GM23338 (cell line): ENCODE data around the gene IL21R. TPM values are rescaled to one million over a fixed set of nuclear protein-coding genes. Genes with fewer than 3 reads are reported as not detected.

Experiments
- ATAC-seq: fragments of 200-7000 bp; cut with Tn5 transposase; 3 replicates; pipeline ENCODE4 v1.9.1; 2020
- DNase-seq: peaks from one replicate; pipeline ENCODE4 v3.0.0-alpha.2; 2015; ENCODE audit warnings: low spot score
- H2AFZ ChIP-seq: fragments of 200-600 bp; sonication (generic); 2 replicates; pipeline ENCODE4 v1.8.0; 2016; ENCODE audit warnings: antibody characterized with exemption, mild to moderate bottlenecking, moderate library complexity
- H3F3A ChIP-seq: fragments of 200-600 bp; sonication (generic); replicated peaks from 2 replicates; pipeline ENCODE4 v1.8.0; 2017; ENCODE audit warnings: antibody characterized with exemption, mixed run types, low read depth
- H3K27ac ChIP-seq: fragments of 200-600 bp; sonication (generic); 2 replicates; pipeline ENCODE4 v1.6.1; 2016; ENCODE audit warnings: low read depth
- H3K27me3 ChIP-seq: fragments of 200-600 bp; sonication (generic); 2 replicates; pipeline ENCODE4 v1.8.0; 2016; ENCODE audit warnings: mild to moderate bottlenecking, mixed run types, moderate library complexity; ENCODE audit not compliant: insufficient read depth
- H3K36me3 ChIP-seq: fragments of 200-600 bp; sonication (generic); 2 replicates; pipeline ENCODE4 v1.8.0; 2016; ENCODE audit warnings: mild to moderate bottlenecking; ENCODE audit not compliant: insufficient read depth
- H3K4me1 ChIP-seq: fragments of 200-600 bp; sonication (generic); 2 replicates; pipeline ENCODE4 v1.8.0; 2016; ENCODE audit warnings: mild to moderate bottlenecking, moderate library complexity; ENCODE audit not compliant: insufficient read depth
- H3K4me2 ChIP-seq: fragments of 200-600 bp; sonication (generic); 2 replicates; pipeline ENCODE4 v1.7.1; 2017; ENCODE audit warnings: mixed run types
- H3K4me3 ChIP-seq: fragments of 200-600 bp; sonication (generic); 2 replicates; pipeline ENCODE4 v1.6.1; 2016; ENCODE audit warnings: mixed run types
- H3K79me2 ChIP-seq: fragments of 200-600 bp; sonication (generic); replicated peaks from 2 replicates; pipeline ENCODE4 v1.8.0; 2017; ENCODE audit warnings: mild to moderate bottlenecking; ENCODE audit not compliant: insufficient read depth
- H3K9me2 ChIP-seq: fragments of 200-600 bp; sonication (generic); 2 replicates; pipeline ENCODE4 v1.8.0; 2017; ENCODE audit not compliant: insufficient read depth
- H4K20me1 ChIP-seq: fragments of 200-600 bp; sonication (generic); replicated peaks from 2 replicates; pipeline ENCODE4 v1.8.0; 2017; ENCODE audit warnings: mild to moderate bottlenecking; ENCODE audit not compliant: insufficient read depth
- H3K27ac Mint-ChIP-seq: 2 replicates; pipeline ENCODE4 v1.8.0; 2020; ENCODE audit warnings: inconsistent platforms, mild to moderate bottlenecking, moderate library complexity, mixed read lengths
- H3K27me3 Mint-ChIP-seq: 3 replicates; pipeline ENCODE4 v1.8.0; 2022; ENCODE audit warnings: low read depth, mild to moderate bottlenecking, moderate library complexity, mixed read lengths, inconsistent platforms; ENCODE audit not compliant: insufficient read depth, poor library complexity
- H3K36me3 Mint-ChIP-seq: 3 replicates; pipeline ENCODE4 v1.8.0; 2021; ENCODE audit warnings: low read depth, mild to moderate bottlenecking, inconsistent platforms, moderate library complexity, mixed read lengths
- H3K4me1 Mint-ChIP-seq: 3 replicates; pipeline ENCODE4 v1.8.0; 2020; ENCODE audit warnings: mild to moderate bottlenecking, inconsistent platforms, mixed read lengths
- H3K4me3 Mint-ChIP-seq: 3 replicates; pipeline ENCODE4 v1.8.0; 2021; ENCODE audit warnings: moderate library complexity, mild to moderate bottlenecking, inconsistent platforms, mixed read lengths
- H3K9me3 Mint-ChIP-seq: 3 replicates; pipeline ENCODE4 v1.8.0; 2020; ENCODE audit warnings: moderate library complexity, mild to moderate bottlenecking, inconsistent platforms, mixed read lengths
- CREB1 ChIP-seq: fragments of 250-450 bp; sonication (Bioruptor Pico); IDR thresholded peaks from 2 replicates; pipeline ENCODE4 v1.5.0; 2020; ENCODE audit warnings: low read depth, mild to moderate bottlenecking, moderate library complexity
- ETS1 ChIP-seq: IDR thresholded peaks from 2 replicates; pipeline ENCODE4 v1.6.1; 2016; ENCODE audit warnings: antibody characterized with exemption
- EZH2 ChIP-seq: fragments of 200-600 bp; sonication (generic); IDR thresholded peaks from one replicate; pipeline ENCODE4 v1.8.0; 2017; ENCODE audit warnings: antibody characterized with exemption, mild to moderate bottlenecking, low read depth; ENCODE audit not compliant: unreplicated experiment
- EZH2phosphoT487 ChIP-seq: fragments of 200-600 bp; sonication (generic); IDR thresholded peaks from one replicate; pipeline ENCODE4 v1.8.1; 2018; ENCODE audit warnings: antibody characterized with exemption; ENCODE audit not compliant: unreplicated experiment
- POLR2AphosphoS5 ChIP-seq: IDR thresholded peaks from 2 replicates; pipeline ENCODE4 v1.6.1; 2016; ENCODE audit warnings: antibody characterized with exemption, low read depth
- STAT1 ChIP-seq: IDR thresholded peaks from one replicate; pipeline ENCODE4 v1.6.1; 2016; ENCODE audit warnings: antibody characterized with exemption; ENCODE audit not compliant: unreplicated experiment
- ZNF114 ChIP-seq: fragments of 250-450 bp; sonication (Bioruptor Pico); IDR thresholded peaks from 2 replicates; pipeline ENCODE4 v1.5.0; 2020; ENCODE audit warnings: mild to moderate bottlenecking, moderate library complexity
- ZNF331 ChIP-seq: fragments of 250-450 bp; sonication (Bioruptor Pico); IDR thresholded peaks from 2 replicates; pipeline ENCODE4 v1.5.0; 2020; ENCODE audit warnings: low read depth, mild to moderate bottlenecking, moderate library complexity
- polyA plus RNA-seq: library from polyadenylated mRNA; unstranded; fragments of >200 nt; fragmentation: Nextera tagmentation; extraction: Ambion mirVana; gene quantifications from 2 replicates; pipeline ENCODE4 v1.2.1, GENCODE V29; 2016
- total RNA-seq: library from RNA; depleted of rRNA; stranded (reverse); fragments of >200 nt; shearing (Covaris generic); gene quantifications from 2 replicates; pipeline ENCODE4 v1.2.3, GENCODE V29; 2014
- TF ChIP-seq, protein P1 (sequence below): fragments of 250-450 bp; sonication (Bioruptor Pico); IDR thresholded peaks from 2 replicates; pipeline ENCODE4 v1.5.0; 2020; ENCODE audit warnings: mild to moderate bottlenecking, moderate library complexity
- TF ChIP-seq, protein P2 (sequence below), 2 experiments: fragments of 200-600 bp in 1 of 2; sonication (generic) in 1 of 2; conservative IDR thresholded peaks; 2 replicates each; pipeline versions ENCODE4 v1.5.1 to v1.6.1; 2016 to 2017; ENCODE audit warnings: antibody characterized with exemption in 2 of 2, low read depth in 2 of 2, mild to moderate bottlenecking in 2 of 2, moderate library complexity in 1 of 2

The IL21R gene
- total and polyA plus RNA-seq, 2 experiments from 2014 or later, result 0.42 to 2.6 TPM

DNA sequence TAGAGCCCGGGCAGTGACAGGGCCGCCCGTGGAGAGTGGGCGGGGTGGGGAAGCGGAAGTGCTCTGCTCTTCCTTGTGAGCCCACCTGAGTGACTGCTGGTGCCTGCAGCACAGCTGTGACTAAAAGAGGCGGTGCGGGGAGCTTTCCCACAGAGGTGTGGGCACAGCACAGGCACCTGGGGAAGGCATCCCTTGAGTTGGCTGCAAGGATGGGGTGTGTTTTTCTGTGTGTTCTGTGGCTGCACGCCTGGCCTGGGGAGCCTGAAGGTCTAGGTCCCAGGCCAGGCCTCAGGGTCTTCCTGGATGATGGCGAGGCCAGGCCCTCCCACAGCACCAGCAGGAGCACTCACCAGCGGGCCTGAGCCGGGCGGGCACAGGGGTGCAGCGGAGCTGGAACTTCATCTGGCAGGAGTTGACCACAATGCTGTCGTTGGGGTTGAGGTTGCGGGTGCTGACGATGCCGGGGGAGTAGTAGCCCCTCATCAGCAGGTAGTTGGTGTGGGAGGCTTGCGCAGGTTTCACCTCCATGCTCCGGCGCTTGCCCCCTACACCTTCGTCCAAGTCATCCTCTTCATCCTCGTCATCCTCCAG is 67.1 kb downstream of the IL21R start (continued):
- TF ChIP-seq, protein P1, sequence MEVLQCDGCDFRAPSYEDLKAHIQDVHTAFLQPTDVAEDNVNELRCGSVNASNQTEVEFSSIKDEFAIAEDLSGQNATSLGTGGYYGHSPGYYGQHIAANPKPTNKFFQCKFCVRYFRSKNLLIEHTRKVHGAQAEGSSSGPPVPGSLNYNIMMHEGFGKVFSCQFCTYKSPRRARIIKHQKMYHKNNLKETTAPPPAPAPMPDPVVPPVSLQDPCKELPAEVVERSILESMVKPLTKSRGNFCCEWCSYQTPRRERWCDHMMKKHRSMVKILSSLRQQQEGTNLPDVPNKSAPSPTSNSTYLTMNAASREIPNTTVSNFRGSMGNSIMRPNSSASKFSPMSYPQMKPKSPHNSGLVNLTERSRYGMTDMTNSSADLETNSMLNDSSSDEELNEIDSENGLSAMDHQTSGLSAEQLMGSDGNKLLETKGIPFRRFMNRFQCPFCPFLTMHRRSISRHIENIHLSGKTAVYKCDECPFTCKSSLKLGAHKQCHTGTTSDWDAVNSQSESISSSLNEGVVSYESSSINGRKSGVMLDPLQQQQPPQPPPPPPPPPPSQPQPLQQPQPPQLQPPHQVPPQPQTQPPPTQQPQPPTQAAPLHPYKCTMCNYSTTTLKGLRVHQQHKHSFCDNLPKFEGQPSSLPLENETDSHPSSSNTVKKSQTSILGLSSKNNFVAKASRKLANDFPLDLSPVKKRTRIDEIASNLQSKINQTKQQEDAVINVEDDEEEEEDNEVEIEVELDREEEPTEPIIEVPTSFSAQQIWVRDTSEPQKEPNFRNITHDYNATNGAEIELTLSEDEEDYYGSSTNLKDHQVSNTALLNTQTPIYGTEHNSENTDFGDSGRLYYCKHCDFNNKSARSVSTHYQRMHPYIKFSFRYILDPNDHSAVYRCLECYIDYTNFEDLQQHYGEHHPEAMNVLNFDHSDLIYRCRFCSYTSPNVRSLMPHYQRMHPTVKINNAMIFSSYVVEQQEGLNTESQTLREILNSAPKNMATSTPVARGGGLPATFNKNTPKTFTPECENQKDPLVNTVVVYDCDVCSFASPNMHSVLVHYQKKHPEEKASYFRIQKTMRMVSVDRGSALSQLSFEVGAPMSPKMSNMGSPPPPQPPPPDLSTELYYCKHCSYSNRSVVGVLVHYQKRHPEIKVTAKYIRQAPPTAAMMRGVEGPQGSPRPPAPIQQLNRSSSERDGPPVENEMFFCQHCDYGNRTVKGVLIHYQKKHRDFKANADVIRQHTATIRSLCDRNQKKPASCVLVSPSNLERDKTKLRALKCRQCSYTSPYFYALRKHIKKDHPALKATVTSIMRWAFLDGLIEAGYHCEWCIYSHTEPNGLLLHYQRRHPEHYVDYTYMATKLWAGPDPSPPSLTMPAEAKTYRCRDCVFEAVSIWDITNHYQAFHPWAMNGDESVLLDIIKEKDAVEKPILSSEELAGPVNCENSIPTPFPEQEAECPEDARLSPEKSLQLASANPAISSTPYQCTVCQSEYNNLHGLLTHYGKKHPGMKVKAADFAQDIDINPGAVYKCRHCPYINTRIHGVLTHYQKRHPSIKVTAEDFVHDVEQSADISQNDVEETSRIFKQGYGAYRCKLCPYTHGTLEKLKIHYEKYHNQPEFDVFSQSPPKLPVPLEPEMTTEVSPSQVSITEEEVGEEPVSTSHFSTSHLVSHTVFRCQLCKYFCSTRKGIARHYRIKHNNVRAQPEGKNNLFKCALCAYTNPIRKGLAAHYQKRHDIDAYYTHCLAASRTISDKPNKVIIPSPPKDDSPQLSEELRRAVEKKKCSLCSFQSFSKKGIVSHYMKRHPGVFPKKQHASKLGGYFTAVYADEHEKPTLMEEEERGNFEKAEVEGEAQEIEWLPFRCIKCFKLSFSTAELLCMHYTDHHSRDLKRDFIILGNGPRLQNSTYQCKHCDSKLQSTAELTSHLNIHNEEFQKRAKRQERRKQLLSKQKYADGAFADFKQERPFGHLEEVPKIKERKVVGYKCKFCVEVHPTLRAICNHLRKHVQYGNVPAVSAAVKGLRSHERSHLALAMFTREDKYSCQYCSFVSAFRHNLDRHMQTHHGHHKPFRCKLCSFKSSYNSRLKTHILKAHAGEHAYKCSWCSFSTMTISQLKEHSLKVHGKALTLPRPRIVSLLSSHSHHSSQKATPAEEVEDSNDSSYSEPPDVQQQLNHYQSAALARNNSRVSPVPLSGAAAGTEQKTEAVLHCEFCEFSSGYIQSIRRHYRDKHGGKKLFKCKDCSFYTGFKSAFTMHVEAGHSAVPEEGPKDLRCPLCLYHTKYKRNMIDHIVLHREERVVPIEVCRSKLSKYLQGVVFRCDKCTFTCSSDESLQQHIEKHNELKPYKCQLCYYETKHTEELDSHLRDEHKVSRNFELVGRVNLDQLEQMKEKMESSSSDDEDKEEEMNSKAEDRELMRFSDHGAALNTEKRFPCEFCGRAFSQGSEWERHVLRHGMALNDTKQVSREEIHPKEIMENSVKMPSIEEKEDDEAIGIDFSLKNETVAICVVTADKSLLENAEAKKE, result no peak

DNA sequence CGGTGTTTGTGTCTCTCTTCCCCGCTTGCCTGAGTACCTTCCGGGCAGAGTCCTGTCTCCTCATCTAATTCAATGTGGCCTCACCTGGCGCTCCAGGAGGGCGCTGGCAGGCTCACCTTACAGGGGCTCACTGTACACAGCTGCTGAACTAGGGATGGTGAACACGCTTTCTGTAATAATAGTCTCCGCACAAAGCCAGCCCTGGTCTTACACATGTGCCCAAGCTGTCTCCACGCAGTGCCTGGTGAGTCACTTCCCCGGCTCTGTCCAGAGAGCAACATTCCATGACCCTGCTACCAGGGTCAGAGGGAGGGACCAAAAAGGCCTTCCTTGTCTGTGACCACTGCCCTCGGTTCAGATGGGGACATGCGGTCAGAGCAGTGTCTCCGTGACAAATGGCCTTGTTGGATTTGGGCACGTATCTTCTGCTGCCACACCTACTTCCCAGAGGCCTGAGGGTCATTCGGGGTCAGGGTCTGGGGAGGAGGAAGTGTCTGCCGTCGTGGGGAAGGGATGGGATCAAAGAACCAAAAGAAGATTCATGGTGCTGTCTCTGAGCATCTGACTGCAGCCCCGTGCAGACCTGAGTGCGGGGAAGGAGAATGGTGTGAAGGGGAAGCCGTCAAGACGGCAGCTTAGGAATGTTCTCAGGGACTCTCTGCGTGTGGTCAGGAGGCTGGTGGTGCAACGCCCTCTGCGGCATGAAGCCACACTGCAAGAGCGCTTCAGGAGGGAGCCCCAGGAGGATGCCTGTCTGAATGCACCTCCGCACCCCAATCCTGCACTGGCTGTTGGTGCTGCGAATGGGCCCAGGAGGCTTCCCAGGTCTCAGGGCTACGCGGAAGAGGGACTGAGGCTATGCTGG is 68.8 kb downstream of the IL21R start:
- peaks cover 8% of the 10 kb centered on the region; the same call in 1 of the 2 replicates for H4K20me1 ChIP-seq
- no peaks in the 10 kb centered on the region for H3K79me2 ChIP-seq
- Mint-ChIP-seq H3K27ac (no peak overlapping the region), H3K27me3 (peaks cover 8% of the 10 kb centered on the region), H3K4me1 (no peaks in the 10 kb centered on the region), H3K36me3 (peaks cover 88% of the 10 kb centered on the region), H3K9me3 (no peaks in the 10 kb centered on the region), H3K4me3 (no peak overlapping the region)
- no peak overlapping the region for H3K27ac ChIP-seq
- no peaks in the 10 kb centered on the region for H3K27me3 ChIP-seq
- peaks cover 27% of the 10 kb centered on the region; the same call in 1 of the 2 replicates for H3K36me3 ChIP-seq
- H3K9me2 ChIP-seq, result no peaks in the 10 kb centered on the region
- ATAC-seq, result no peak
- no peak overlapping the region for H3K4me2 ChIP-seq
- H2AFZ ChIP-seq, result no peak overlapping the region
- H3F3A ChIP-seq, result no peaks in the 10 kb centered on the region
- DNase-seq, result no peak
- TF ChIP-seq ZNF114 (CRISPR knock-in tag), result no peak
- no peak for TF ChIP-seq EZH2phosphoT487
- TF ChIP-seq, protein P2, sequence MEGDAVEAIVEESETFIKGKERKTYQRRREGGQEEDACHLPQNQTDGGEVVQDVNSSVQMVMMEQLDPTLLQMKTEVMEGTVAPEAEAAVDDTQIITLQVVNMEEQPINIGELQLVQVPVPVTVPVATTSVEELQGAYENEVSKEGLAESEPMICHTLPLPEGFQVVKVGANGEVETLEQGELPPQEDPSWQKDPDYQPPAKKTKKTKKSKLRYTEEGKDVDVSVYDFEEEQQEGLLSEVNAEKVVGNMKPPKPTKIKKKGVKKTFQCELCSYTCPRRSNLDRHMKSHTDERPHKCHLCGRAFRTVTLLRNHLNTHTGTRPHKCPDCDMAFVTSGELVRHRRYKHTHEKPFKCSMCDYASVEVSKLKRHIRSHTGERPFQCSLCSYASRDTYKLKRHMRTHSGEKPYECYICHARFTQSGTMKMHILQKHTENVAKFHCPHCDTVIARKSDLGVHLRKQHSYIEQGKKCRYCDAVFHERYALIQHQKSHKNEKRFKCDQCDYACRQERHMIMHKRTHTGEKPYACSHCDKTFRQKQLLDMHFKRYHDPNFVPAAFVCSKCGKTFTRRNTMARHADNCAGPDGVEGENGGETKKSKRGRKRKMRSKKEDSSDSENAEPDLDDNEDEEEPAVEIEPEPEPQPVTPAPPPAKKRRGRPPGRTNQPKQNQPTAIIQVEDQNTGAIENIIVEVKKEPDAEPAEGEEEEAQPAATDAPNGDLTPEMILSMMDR (conservative IDR thresholded peaks at IDR 0.05; ENCODE audit: low read depth in 2 of 2), result no peak
- no peak for TF ChIP-seq EZH2
- TF ChIP-seq CREB1 (CRISPR knock-in tag), result no peak
- no peak for TF ChIP-seq ZNF331 (CRISPR knock-in tag)
- TF ChIP-seq STAT1, result no peak
- TF ChIP-seq POLR2AphosphoS5, result no peak
- TF ChIP-seq ETS1, result no peak
- no peak overlapping the region for H3K4me3 ChIP-seq
- no peaks in the 10 kb centered on the region for H3K4me1 ChIP-seq
